Measurements from ENCODE around the gene CNTRL. TPM values are rescaled to one million over a fixed set of nuclear protein-coding genes. Genes with fewer than 3 reads are reported as not detected.
"Not testable (repeated sequence)": the region's sequence is repeated elsewhere in the genome, so short reads cannot be mapped to it uniquely, and the experiment has no call there.

Gene CNTRL, protein sequence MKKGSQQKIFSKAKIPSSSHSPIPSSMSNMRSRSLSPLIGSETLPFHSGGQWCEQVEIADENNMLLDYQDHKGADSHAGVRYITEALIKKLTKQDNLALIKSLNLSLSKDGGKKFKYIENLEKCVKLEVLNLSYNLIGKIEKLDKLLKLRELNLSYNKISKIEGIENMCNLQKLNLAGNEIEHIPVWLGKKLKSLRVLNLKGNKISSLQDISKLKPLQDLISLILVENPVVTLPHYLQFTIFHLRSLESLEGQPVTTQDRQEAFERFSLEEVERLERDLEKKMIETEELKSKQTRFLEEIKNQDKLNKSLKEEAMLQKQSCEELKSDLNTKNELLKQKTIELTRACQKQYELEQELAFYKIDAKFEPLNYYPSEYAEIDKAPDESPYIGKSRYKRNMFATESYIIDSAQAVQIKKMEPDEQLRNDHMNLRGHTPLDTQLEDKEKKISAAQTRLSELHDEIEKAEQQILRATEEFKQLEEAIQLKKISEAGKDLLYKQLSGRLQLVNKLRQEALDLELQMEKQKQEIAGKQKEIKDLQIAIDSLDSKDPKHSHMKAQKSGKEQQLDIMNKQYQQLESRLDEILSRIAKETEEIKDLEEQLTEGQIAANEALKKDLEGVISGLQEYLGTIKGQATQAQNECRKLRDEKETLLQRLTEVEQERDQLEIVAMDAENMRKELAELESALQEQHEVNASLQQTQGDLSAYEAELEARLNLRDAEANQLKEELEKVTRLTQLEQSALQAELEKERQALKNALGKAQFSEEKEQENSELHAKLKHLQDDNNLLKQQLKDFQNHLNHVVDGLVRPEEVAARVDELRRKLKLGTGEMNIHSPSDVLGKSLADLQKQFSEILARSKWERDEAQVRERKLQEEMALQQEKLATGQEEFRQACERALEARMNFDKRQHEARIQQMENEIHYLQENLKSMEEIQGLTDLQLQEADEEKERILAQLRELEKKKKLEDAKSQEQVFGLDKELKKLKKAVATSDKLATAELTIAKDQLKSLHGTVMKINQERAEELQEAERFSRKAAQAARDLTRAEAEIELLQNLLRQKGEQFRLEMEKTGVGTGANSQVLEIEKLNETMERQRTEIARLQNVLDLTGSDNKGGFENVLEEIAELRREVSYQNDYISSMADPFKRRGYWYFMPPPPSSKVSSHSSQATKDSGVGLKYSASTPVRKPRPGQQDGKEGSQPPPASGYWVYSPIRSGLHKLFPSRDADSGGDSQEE (N-terminal part only)
- polyA plus RNA-seq (2013, experiment 1 of 2; ENCODE audit: insufficient read length): 8.4 TPM
- 3.3 TPM for polyA plus RNA-seq (2013, experiment 2 of 2; ENCODE audit: insufficient read length)

DNA sequence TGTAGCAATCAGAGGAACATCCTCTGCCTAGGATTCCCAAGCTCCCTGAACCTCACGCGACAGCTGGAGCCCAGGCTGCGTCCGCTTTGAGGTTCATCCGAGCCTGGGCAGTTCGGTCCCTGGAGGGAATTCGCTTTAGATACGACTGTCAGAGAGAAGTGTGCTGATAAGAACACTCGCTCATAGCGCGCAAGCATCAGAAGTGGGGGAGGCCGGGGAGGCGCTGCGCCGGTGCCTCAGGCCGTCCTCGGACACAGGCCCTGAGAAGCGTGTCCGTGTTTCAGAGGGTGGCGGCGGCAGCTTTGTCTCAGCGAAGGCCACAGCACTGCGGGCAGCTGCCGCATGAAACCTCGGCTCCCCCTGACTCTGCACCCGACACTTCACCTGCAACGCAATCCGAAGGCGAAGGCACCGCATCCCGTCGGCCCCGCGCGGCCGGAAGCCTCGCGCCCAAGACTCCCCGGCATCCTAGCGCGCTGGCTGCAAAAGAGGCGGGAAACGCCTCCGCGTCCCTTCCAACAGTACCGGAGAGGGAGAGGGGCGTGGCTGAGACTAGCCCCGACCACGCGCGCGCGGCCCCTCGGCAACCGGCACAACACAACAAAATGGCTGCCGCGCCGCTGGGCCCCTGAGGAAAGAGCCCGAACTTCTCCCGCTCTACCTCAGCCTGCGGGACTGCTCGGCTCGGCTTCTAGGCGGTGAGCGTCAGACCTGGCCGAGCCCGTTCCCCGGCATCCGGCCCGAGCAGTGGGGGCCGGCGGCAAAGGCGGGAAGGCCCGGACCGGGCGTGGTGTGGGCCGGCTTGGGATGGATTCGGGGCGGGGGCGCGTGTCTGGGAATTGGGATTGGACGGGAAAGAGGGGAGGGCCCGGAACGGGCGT is at the start of gene CNTRL:
TSS of gene CNTRL (plus strand) at position 586 of the 881 bp plus-strand sequence. CDS start 13,372 bp downstream, outside the sequence.
- peak; percentile 91 for DNase-seq

DNA sequence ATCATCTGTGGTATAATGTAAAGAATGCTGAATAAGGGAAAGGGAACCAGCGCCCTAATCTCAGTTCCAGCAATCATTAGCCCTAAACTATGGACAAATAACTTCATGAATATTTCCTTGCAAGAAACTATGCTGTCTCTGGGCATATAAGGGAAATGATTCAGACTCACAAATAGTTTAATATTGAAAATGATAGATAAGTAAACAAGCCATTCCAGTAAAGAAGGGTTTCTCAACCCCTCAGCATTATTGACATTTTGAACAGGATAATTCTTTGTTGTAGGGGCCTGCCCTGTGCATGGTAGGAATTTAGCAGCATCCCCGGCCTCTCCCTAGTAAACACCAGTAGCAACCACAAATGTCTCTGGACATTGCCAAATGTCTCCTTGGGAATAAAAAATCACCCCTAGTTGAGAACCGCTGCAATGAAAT is 48.5 kb upstream of the CNTRL start:
- DNase-seq: peak; percentile 42

DNA sequence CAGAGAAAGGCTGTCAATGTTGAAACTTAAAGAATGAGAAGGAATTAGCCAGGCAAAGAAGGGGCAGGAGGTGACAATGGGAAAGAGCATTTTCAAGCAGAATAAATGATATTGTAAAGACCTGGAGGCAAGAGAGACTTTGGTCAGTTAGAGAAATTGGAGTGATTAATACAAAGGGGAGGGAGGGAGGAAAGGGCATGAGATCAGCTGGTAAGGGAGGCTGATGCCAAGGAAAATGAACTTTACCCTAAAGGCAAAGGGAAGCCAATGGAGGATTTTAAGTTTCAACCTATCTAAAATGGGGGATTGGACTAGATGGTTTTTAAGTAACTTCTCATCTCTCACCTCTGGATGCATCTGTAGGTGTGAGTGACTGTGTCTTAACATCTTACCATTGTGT is 48.0 kb upstream of the CNTRL start:
- no peak for DNase-seq

DNA sequence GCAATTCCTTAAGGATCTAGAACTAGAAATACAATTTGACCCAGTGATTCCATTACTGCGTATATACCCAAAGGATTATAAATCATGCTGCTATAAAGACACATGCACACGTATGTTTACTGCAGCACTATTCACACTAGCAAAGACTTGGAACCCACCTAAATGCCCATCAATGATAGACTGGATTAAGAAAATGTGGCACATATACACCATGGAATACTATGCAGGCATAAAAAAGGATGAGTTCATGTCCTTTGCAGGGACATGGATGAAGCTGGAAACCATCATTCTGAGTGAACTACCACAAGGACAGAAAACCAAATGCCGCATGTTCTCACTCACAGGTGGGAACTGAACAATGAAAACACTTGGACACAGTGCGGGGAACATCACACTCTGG is 46.5 kb upstream of the CNTRL start:
- DNase-seq: not testable (repeated sequence)

DNA sequence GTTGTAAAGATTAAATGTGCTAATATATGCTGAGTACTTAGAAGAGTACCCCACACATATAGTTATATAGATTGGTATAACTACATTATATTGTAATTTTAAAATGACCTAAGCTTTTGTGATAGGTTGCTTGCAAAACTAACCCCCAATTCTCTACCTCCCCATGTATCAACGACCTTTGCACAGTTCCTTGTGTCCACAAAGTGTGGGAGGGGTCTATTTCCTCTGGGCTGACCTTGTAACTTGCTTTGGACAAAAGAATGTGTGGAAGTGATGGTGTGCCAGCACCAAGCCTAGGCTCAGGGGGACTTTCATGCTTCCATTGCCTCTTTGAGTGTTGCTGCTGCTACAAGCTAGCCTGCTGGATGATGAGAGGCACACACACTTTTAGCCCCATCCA is 45.3 kb upstream of the CNTRL start:
- no peak for DNase-seq

DNA sequence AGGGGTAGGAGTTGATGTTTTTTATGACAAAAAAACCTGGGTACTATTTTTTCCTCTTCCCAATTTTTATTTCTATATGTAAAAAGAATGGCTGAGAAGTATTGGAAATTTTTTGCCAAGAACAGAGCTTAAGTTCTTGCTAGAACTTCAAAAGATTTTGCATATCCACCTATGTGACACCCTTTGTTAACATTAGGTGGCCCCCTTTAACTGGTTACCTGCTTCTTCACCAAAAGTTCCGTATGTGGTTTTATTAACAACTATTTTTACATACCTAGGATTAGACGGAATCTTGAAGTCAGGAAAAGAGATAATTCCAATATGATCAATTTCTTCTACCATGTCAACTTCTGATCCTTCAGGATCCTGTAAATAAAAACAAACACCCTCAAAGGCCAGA is 40.2 kb upstream of the CNTRL start:
- DNase-seq: no peak

DNA sequence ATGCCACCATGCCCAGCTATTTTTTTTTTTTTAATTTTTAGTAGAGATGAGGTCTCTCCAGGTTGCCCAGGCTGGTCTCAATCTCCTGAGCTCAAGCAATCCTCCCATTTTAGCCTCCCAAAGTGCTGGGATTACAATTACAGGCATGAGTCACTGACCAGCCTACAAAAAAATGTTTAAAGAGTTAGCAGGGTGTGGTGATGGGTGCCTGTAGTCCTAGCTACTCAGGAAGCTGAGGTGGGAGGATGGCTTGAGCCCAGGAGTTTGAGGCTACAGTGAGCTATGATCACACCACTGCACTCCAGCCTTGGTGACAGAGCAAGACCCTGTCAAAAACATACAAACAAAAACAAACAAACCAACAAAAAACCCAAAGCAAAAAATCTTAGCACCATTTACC is 39.0 kb upstream of the CNTRL start:
- DNase-seq: not testable (repeated sequence)

DNA sequence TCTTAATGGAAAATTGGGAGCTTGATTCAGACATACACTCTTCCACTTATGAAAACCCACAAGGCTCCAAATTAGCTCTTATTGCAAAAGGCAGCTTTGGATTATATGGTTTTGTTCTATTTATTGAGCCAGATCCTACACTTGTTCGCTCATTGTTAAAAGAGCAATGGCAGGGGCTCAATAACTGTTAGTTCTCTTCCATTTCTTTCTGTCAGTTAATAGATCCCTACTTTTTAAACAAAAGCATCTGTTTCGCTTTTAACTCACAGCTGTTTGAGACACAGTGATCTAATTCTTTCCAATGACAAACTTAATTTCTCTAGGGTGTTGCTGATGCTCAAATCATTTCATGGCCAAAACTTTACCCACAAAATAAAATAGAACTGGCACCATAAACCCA is 36.4 kb upstream of the CNTRL start:
- no peak for DNase-seq

DNA sequence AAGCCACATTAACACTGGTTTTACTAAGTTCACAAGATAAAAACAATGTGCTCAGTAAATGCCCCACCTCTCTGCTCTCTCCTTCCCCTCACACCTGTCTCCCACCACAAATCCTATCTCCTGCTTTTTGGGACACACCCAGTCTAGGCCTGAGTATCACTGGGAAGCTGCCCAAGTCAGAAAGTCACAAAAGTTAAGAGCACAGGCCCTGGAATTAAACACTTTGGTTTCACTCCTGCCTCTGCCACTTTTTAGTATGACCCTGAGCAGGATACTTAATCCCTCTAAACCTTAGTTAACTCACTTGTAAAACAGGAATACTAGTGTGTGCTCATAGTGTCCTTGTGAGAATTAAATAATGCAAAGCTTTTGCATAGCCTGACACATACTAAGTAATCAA is 36.0 kb upstream of the CNTRL start:
- no peak for DNase-seq

DNA sequence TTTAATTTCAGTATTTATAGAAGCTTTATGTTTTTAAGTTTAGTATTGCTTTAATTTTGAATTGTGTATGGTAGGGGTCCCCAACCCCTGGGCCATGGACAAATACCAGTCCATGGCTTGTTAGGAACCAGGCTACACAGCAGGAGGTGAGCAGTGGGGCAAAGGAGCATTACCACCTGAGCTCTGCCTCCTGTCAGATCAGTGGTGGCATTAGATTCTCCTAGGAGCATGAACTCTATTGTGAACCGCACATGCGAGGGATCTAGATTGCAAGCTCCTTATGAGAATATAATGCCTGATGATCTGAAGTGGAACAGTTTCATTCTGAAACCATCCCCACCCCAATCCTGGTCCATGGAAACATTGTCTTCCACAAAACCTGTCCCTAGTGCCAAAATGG is 26.6 kb upstream of the CNTRL start:
- no peak for DNase-seq

DNA sequence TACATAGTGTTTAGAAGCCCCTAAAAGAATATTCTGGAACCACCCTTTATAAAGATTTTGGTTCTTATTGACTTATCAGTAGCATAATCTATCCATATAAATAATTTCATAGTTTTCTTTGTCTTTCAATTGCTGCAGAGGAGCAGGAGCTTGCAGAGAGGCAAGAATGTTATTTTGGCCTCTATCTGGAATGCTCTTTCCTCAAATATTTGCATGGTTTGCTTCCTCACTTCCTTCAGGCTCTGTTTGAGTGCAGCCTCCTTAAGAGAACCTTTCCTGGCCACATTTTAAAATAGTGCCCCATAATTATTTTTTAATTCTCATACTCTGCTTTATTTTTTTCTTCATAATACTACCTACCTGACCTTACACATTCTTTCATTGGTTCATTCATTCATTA is 26.1 kb upstream of the CNTRL start:
- DNase-seq: peak; percentile 19

DNA sequence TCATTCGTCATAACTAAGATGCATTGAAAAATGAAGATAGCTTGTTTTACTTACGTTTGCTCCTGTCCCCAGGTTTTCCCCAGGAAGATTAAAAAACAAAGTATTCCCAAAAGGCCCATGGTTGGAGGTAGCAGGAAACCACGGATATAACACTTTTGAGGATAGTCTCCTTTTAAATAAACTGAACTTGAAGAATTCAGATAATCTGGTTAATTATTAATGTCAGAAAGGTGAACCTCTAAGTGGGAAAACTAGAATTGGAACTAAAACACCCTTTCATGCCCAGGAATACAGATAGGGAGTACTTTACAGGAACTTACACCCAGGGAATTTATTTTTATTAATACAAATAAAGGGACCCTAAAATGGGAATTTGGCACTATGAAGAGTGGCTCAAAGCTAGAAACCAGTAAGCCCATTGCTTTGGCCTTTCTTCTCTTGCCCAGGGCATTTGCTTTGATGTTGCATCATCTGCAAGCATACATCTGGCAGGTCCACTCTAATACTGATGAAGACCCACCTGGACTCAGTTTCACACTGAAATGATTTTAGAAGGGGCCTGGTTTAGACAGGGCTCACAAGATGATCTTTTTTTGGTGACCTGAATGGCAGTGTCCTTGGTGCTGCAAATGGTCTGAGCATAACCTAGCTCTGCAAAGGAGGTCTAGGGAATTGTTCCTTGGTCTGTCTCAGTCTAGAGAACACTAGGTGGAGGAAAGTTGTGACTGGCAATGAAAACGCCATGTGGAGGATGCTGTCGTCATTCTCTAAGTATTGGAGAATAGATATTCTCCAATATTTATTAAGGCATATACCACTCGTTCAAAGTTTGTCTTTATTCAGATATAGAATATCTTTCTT is 24.4 kb upstream of the CNTRL start, which contains the start of gene C5:
TSS of gene C5 (minus strand) at position 148 of the 861 bp plus-strand sequence. CDS start at position 119, 29 bp downstream.
- DNase-seq: no peak

DNA sequence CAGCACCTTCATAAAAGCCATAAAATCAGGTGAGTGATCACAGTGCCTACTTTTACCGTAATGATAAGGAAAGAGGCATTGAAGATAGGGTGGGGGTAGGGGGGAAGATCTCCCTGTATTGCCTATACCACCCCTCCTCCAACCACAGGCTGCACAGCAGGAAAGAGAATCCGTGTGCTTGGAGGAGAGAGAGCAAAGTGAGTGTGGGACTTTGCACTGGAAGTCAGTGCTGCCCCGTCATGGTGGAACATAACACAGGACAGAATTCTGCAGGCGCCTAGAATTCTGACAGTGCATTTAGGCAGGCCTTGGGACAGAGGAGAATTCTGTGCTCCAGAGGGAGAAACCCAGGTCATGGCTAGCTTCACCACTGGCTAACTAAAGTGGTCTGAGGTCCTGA is 21.2 kb upstream of the CNTRL start:
- no peak for DNase-seq

DNA sequence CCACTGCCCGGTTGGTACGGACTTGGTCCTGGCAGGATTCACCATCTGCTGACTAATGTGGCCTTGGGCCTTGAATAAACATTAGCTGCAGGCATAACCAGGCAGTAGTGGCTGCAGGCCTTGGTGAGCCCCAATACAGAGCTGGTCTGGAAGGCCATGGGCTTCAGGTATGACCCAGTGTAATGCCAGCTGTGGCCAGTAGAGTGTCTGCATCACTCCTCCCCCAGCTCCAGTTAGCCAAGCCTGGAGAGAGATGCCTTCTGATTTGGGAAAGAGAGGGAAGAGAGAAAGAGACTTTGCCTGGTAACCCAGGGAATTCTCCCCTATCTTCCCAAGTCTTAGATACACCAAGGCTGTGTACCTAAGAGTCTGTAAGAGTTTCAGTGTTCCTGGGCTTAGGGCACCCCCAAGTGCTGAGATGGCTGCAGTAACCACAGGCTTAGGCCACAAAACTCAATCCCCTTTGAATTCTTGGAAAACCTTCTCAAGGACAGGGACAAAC is 19.1 kb upstream of the CNTRL start:
- DNase-seq: no peak

DNA sequence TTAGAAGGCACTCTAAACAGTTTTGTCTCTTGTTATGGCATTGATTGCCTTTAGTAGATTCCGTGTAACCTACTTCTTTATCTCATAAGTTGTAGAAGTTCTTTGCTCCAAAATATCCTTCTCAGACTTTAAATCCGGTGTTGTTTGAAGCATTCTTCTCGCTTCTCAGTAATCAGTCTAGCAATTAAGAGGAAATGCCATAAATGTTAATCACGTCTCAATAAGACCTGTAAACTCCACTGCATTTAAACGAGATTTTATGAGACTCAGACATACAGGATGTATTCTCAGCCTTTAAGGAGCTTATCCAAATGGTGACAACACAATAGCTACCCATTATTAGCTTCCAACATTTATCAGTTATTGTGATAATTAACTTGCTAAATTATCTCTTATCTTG is 16.9 kb upstream of the CNTRL start:
- DNase-seq: no peak

DNA sequence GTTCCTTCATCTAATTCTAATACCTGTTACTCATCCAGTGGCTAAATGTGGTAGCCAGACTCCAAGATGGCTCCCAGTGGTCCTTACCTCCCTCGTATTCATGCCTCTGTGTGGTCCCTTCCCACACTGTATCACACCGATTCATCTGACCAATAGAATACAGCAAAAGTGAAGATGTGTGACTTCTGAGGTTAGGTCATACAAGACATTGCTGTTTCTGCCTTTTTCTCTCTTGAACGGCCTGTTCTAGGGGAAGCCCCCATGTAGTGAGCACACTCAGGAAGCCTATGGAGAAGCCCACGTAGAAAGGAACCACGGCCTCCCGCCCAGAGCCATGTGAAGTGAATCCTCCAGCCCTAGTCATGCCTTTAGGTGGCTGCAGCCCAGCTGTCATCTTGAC is 15.2 kb upstream of the CNTRL start:
- DNase-seq: no peak

DNA sequence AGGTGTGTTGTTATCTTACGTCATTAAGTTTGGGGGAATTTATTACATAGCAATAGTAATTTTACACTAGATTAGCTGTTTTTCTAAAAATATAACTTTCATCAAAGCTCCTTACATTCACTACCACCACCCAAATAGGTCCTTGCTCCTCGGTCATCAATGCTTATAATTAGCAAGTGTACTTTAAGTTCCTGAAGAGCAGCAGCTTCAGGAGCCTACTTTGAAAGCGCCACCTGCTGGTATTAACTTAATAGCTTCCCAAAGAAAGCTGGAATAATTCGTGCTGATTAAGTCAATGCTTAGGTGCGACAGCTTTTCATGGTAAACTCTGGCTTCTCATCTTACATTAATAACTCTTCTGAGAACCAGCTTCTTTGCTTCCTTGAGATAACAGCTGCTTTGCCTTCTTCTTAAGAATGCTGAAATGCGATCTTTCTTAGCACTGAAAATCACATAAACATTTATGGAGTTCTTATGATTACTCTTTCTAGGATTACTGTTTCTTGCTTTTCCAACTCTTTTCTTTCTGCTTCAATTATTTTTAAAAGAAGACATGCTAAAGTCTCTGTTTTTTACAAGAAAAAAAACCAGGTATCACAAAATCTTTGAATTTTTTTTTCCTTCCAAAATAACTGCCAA is 14.6 kb upstream of the CNTRL start:
- peak; percentile 60 for DNase-seq

DNA sequence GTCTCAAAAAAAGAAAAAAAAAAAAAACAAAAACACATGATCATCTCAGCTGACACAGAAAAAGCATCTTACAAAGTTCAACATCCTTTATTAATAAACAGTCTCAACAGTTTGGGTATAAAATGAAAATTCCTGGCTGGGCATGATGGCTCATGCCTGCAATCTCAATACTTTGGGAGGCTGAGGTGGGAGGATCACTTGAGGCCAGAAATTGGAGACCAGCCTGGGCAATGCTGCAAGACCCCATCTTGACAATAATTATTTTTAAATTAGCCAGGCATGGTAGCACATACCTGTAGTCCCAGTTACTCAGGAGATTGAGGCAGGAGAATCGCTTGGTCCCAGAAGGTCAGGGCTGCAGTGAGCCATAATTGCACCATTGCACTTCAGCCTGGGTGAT is 7.9 kb upstream of the CNTRL start:
- DNase-seq: no peak

DNA sequence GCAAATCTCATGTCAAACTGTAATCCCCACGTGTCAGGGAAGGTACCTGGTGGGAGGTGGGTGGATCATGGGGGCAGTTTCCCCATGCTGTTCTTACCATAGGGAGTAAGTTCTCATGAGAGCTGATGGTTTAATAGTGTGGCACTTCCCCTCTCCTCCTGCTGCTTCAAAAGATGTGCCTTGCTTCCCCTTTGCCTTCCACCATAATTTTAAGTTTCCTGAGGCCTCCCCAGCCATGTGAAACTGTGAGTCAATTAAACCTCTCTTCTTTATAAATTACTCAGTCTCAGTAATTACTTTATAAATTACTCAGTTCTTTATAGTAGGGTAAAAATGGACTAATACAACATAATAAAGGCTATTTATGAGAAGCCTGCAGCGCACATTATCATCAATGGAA is 7.1 kb upstream of the CNTRL start:
- DNase-seq: no peak

DNA sequence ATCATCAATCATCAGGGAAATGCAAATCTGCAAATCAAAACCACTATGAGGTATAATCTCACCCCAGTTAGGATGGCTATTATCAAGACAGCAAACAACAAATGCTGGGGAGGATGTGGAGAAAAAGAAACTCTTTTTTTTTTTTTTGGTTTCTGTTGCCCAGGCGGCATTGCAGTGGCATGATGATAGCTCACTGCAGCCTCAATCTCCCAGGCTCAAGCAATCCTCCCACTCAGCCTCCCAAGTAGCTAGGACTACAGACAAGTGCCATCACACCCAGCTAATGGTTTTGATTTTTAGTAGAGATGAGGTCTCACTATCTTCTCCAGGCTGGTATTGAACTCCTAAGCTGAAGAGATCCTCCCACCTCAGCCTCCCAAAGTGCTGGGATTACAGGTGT is 5.4 kb upstream of the CNTRL start:
- DNase-seq: no peak

Measured in fibroblast of skin of back (primary cell).